Brain microvascular endothelial cell (primary cell): ENCODE data around the gene SLC1A7.

Source experiments
- DNase-seq: peaks from one replicate; pipeline ENCODE4 v3.0.0-alpha.2; 2020
- H3K27ac ChIP-seq: fragments of 250-450 bp; sonication (Bioruptor Pico); 2 replicates; pipeline ENCODE4 v1.5.1; 2020; ENCODE audit warnings: mild to moderate bottlenecking, moderate library complexity
- H3K27me3 ChIP-seq: fragments of 250-450 bp; sonication (Bioruptor Pico); replicated peaks from 2 replicates; pipeline ENCODE4 v1.5.1; 2020; ENCODE audit warnings: mild to moderate bottlenecking
- H3K36me3 ChIP-seq: fragments of 250-450 bp; sonication (Bioruptor Pico); replicated peaks from 2 replicates; pipeline ENCODE4 v1.5.1; 2020; ENCODE audit warnings: mild to moderate bottlenecking
- H3K4me3 ChIP-seq: 2 replicates; pipeline ENCODE4 v1.5.1; 2011; ENCODE audit warnings: low read depth, mild to moderate bottlenecking, control low read depth, low read length, moderate library complexity
- in situ Hi-C: cut with HindIII; loops from 2 replicates; pipeline ENCODE4 v1.10.0; 2017; ENCODE audit warnings: low sequenced_read_pairs, low pct_ligation_motif_present
- TF ChIP-seq, protein P1 (sequence below): IDR thresholded peaks from 2 replicates; pipeline ENCODE4 v1.5.1; 2011; ENCODE audit warnings: low read depth, mild to moderate bottlenecking, moderate library complexity, low read length, control low read depth, inconsistent platforms; ENCODE audit errors: missing control alignments

The SLC1A7 gene

DNA sequence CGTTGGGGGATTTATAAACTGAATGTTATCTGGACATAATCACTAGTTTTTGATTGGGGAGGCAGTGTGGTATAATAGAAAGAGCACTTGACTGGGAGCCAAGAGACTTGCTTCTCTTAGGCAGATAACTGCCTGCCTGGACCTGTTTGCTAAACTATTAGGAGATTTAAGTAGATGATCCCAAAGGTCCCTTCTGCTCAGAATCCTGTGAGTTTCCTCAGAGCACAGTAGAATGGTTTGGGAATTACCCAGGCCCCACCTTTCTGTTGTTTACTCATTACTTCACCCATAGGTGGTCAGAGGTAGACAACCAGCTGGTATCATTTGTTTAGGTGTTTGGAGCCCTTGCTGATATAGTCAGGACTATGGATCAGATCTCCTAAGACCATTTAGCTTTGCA lies 90.8 kb downstream of the SLC1A7 start:
- no peaks in the 10 kb centered on the region for H3K36me3 ChIP-seq
- TF ChIP-seq, protein P1, sequence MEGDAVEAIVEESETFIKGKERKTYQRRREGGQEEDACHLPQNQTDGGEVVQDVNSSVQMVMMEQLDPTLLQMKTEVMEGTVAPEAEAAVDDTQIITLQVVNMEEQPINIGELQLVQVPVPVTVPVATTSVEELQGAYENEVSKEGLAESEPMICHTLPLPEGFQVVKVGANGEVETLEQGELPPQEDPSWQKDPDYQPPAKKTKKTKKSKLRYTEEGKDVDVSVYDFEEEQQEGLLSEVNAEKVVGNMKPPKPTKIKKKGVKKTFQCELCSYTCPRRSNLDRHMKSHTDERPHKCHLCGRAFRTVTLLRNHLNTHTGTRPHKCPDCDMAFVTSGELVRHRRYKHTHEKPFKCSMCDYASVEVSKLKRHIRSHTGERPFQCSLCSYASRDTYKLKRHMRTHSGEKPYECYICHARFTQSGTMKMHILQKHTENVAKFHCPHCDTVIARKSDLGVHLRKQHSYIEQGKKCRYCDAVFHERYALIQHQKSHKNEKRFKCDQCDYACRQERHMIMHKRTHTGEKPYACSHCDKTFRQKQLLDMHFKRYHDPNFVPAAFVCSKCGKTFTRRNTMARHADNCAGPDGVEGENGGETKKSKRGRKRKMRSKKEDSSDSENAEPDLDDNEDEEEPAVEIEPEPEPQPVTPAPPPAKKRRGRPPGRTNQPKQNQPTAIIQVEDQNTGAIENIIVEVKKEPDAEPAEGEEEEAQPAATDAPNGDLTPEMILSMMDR, result no peak
- no peak overlapping the region for H3K4me3 ChIP-seq
- in situ Hi-C loops, result no loop called here
- no peak overlapping the region for H3K27ac ChIP-seq
- no peaks in the 10 kb centered on the region for H3K27me3 ChIP-seq
- no peak for DNase-seq

GRCh38 chr1:53050310-53050709 lies 92.1 kb downstream of the SLC1A7 start:
- no peaks in the 10 kb centered on the region for H3K36me3 ChIP-seq

DNA sequence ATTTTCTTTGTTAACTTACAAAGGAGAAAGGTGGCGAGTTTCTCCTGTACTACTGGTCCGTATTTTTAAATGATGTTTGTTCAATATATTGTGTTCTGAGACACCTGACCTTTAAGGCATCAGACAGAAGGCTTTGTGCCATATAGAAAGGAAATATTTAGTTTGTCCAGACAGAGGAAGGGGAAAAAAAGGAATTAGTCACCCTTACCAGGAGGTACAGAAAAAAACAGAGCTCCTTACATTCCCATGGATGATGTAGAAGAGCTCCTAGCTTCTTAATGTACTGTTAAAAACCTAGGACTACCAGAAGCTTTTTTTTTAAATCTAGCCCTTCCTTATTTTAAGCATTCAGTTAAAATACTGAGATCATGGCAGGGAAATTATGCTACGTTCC lies 92.9 kb downstream of the SLC1A7 start:
- Histone ChIP-seq H3K27me3 (no peaks in the 10 kb centered on the region), H3K36me3 (no peaks in the 10 kb centered on the region), H3K27ac (no peak overlapping the region), H3K4me3 (no peak overlapping the region)
- TF ChIP-seq, protein P1, result no peak
- no peak for DNase-seq
- in situ Hi-C loops, result no loop called here

More at GRCh38 chr1:53050310-53050709, 92.1 kb downstream of the SLC1A7 start:
- no peaks in the 10 kb centered on the region for H3K27me3 ChIP-seq
- DNase-seq, result no peak
- no peak overlapping the region for H3K4me3 ChIP-seq
- H3K27ac ChIP-seq, result no peak overlapping the region
- in situ Hi-C loops, result no loop called here
- TF ChIP-seq, protein P1, result no peak

- TF ChIP-seq, protein P1, result no peak
- no peak overlapping the region for H3K4me3 ChIP-seq
- H3K27me3 ChIP-seq, result no peaks in the 10 kb centered on the region
- no peak overlapping the region for H3K27ac ChIP-seq
- no peak for DNase-seq
- no peaks in the 10 kb centered on the region for H3K36me3 ChIP-seq
- in situ Hi-C loops, result no loop called here
Observed at GRCh38 chr1:53048960-53049573, 93.4 kb downstream of the SLC1A7 start.

GRCh38 chr1:53047737-53048736 lies 94.4 kb downstream of the SLC1A7 start:
- DNase-seq, result peak; percentile 79
- H3K36me3 ChIP-seq, result no peaks in the 10 kb centered on the region
- peak overlapping the region; percentile 46 for H3K27ac ChIP-seq
- TF ChIP-seq, protein P1, result no peak
- in situ Hi-C loops, result no loop called here
- no peaks in the 10 kb centered on the region for H3K27me3 ChIP-seq
- H3K4me3 ChIP-seq, result no peak overlapping the region
